ENCODE data around the gene CST2.
"Not testable (repeated sequence)": the region's sequence is repeated elsewhere in the genome, so short reads cannot be mapped to it uniquely, and the experiment has no call there.

CST2 gene

GRCh38 chr20:23867152-23867776, 40.7 kb upstream of the CST2 start:
- Histone ChIP-seq H2BK12ac (ENCODE audit: low read length in 2 of 2) (no peak overlapping the region), H3K4ac (ENCODE audit: low read depth in 1 of 2, low read length in 2 of 2) (no peak overlapping the region), H2AFZ (ENCODE audit: low read depth, low read length) (no peak overlapping the region), H3K27ac (ENCODE audit: low read length, poor library complexity, severe bottlenecking) (no peak overlapping the region), H3K18ac (ENCODE audit: low read depth in 1 of 2, low read length in 2 of 2) (no peak overlapping the region), H3K9me3 (ENCODE audit: control insufficient read depth, low read length) (peaks cover 5% of the 10 kb centered on the region), H2BK5ac (ENCODE audit: low read depth, low read length, poor library complexity, severe bottlenecking) (no peak overlapping the region), H3K4me1 (ENCODE audit: control insufficient read depth, insufficient read depth, low read depth, low read length) (peaks cover 3% of the 10 kb centered on the region), H2BK120ac (ENCODE audit: low read depth, low read length) (no peak overlapping the region), H3K9ac (ENCODE audit: low read length) (no peak overlapping the region), H3K23ac (ENCODE audit: low read length in 2 of 2) (no peak overlapping the region), H2AK5ac (ENCODE audit: low read length, severe bottlenecking) (no peak overlapping the region), H4K91ac (ENCODE audit: low read length) (no peak overlapping the region), H3K4me3 (ENCODE audit: insufficient read depth in 1 of 2, low read depth in 1 of 2, low read length in 2 of 2) (no peak overlapping the region), H3K79me1 (replicated peaks; ENCODE audit: low read length, poor library complexity, severe bottlenecking) (no peaks in the 10 kb centered on the region), H3K4me2 (ENCODE audit: low read length, poor library complexity, severe bottlenecking) (no peak overlapping the region), H2BK15ac (ENCODE audit: low read depth, poor library complexity, severe bottlenecking) (no peak overlapping the region), H3K36me3 (ENCODE audit: control insufficient read depth in 1 of 2, insufficient read depth in 2 of 2, low read depth in 1 of 2, low read length in 2 of 2) (no peaks in the 10 kb centered on the region), H4K8ac (ENCODE audit: low read length) (no peak overlapping the region), H3K14ac (ENCODE audit: low read length in 2 of 2) (no peak overlapping the region), H3K27me3 (ENCODE audit: control insufficient read depth in 1 of 2, insufficient read depth in 1 of 2, low read length in 2 of 2) (peaks cover 18 to 56% of the 10 kb centered on the region in 2 experiments)
- no peak for DNase-seq
- WGBS = 37% methylated on average over 7 of the region's 9 CpGs

GRCh38 chr20:23860771-23861170, 34.2 kb upstream of the CST2 start:
- not testable (repeated sequence) for H4K8ac ChIP-seq (ENCODE audit: low read length); H3K4me1 ChIP-seq (ENCODE audit: control insufficient read depth, insufficient read depth, low read depth, low read length); H2BK120ac ChIP-seq (ENCODE audit: low read depth, low read length); H3K27me3 ChIP-seq (ENCODE audit: control insufficient read depth in 1 of 2, insufficient read depth in 1 of 2, low read length in 2 of 2); H3K9ac ChIP-seq (ENCODE audit: low read length); H3K4ac ChIP-seq (ENCODE audit: low read depth in 1 of 2, low read length in 2 of 2); H3K36me3 ChIP-seq (ENCODE audit: control insufficient read depth in 1 of 2, insufficient read depth in 2 of 2, low read depth in 1 of 2, low read length in 2 of 2); DNase-seq; H3K79me1 ChIP-seq (replicated peaks; ENCODE audit: low read length, poor library complexity, severe bottlenecking); H3K4me3 ChIP-seq (ENCODE audit: insufficient read depth in 1 of 2, low read depth in 1 of 2, low read length in 2 of 2); H3K4me2 ChIP-seq (ENCODE audit: low read length, poor library complexity, severe bottlenecking); H2BK12ac ChIP-seq (ENCODE audit: low read length in 2 of 2); H3K23ac ChIP-seq (ENCODE audit: low read length in 2 of 2); H2AK5ac ChIP-seq (ENCODE audit: low read length, severe bottlenecking); H2BK5ac ChIP-seq (ENCODE audit: low read depth, low read length, poor library complexity, severe bottlenecking); H3K27ac ChIP-seq (ENCODE audit: low read length, poor library complexity, severe bottlenecking); H3K14ac ChIP-seq (ENCODE audit: low read length in 2 of 2); H4K91ac ChIP-seq (ENCODE audit: low read length); H2AFZ ChIP-seq (ENCODE audit: low read depth, low read length); H3K9me3 ChIP-seq (ENCODE audit: control insufficient read depth, low read length); H2BK15ac ChIP-seq (ENCODE audit: low read depth, poor library complexity, severe bottlenecking); H3K18ac ChIP-seq (ENCODE audit: low read depth in 1 of 2, low read length in 2 of 2)
- WGBS = 71% methylated on average over 5 of the region's 10 CpGs

GRCh38 chr20:23857962-23858595, 31.6 kb upstream of the CST2 start:
- H3K36me3 ChIP-seq (ENCODE audit: control insufficient read depth in 1 of 2, insufficient read depth in 2 of 2, low read depth in 1 of 2, low read length in 2 of 2) = no peaks in the 10 kb centered on the region
- no peak overlapping the region for H4K8ac ChIP-seq (ENCODE audit: low read length)
- H3K4me2 ChIP-seq (ENCODE audit: low read length, poor library complexity, severe bottlenecking) = no peak overlapping the region
- H4K91ac ChIP-seq (ENCODE audit: low read length) = no peak overlapping the region
- no peak overlapping the region for H3K4me3 ChIP-seq (ENCODE audit: insufficient read depth in 1 of 2, low read depth in 1 of 2, low read length in 2 of 2)
- no peak for DNase-seq
- no peak overlapping the region for H2AK5ac ChIP-seq (ENCODE audit: low read length, severe bottlenecking)
- no peak overlapping the region for H2BK12ac ChIP-seq (ENCODE audit: low read length in 2 of 2)
- 60% methylated on average over 6 of the region's 9 CpGs for WGBS
- H3K79me1 ChIP-seq (replicated peaks; ENCODE audit: low read length, poor library complexity, severe bottlenecking) = no peaks in the 10 kb centered on the region
- H2BK5ac ChIP-seq (ENCODE audit: low read depth, low read length, poor library complexity, severe bottlenecking) = no peak overlapping the region
- H2AFZ ChIP-seq (ENCODE audit: low read depth, low read length) = no peak overlapping the region
- H3K23ac ChIP-seq (ENCODE audit: low read length in 2 of 2) = no peak overlapping the region
- H3K4ac ChIP-seq (ENCODE audit: low read depth in 1 of 2, low read length in 2 of 2) = no peak overlapping the region
- no peak overlapping the region for H3K18ac ChIP-seq (ENCODE audit: low read depth in 1 of 2, low read length in 2 of 2)
- peaks cover 6 to 19% of the 10 kb centered on the region in 2 experiments for H3K27me3 ChIP-seq (ENCODE audit: control insufficient read depth in 1 of 2, insufficient read depth in 1 of 2, low read length in 2 of 2)
- no peak overlapping the region for H3K9ac ChIP-seq (ENCODE audit: low read length)
- H3K9me3 ChIP-seq (ENCODE audit: control insufficient read depth, low read length) = peaks cover 3% of the 10 kb centered on the region
- no peak overlapping the region for H3K14ac ChIP-seq (ENCODE audit: low read length in 2 of 2)
- peak overlapping the region; percentile 46 for H3K27ac ChIP-seq (ENCODE audit: low read length, poor library complexity, severe bottlenecking)
- no peak overlapping the region for H2BK15ac ChIP-seq (ENCODE audit: low read depth, poor library complexity, severe bottlenecking)
- H2BK120ac ChIP-seq (ENCODE audit: low read depth, low read length) = no peak overlapping the region
- H3K4me1 ChIP-seq (ENCODE audit: control insufficient read depth, insufficient read depth, low read depth, low read length) = peaks cover 6% of the 10 kb centered on the region

- Histone ChIP-seq H3K14ac (ENCODE audit: low read length in 2 of 2) (no peak overlapping the region), H3K4me1 (ENCODE audit: control insufficient read depth, insufficient read depth, low read depth, low read length) (peaks cover 6% of the 10 kb centered on the region), H3K4me3 (ENCODE audit: insufficient read depth in 1 of 2, low read depth in 1 of 2, low read length in 2 of 2) (no peak overlapping the region), H3K27ac (ENCODE audit: low read length, poor library complexity, severe bottlenecking) (no peak overlapping the region), H3K79me1 (replicated peaks; ENCODE audit: low read length, poor library complexity, severe bottlenecking) (no peaks in the 10 kb centered on the region), H3K36me3 (ENCODE audit: control insufficient read depth in 1 of 2, insufficient read depth in 2 of 2, low read depth in 1 of 2, low read length in 2 of 2) (no peaks in the 10 kb centered on the region), H2BK5ac (ENCODE audit: low read depth, low read length, poor library complexity, severe bottlenecking) (no peak overlapping the region), H3K9ac (ENCODE audit: low read length) (no peak overlapping the region), H2BK15ac (ENCODE audit: low read depth, poor library complexity, severe bottlenecking) (no peak overlapping the region), H2BK120ac (ENCODE audit: low read depth, low read length) (no peak overlapping the region), H3K9me3 (ENCODE audit: control insufficient read depth, low read length) (no peaks in the 10 kb centered on the region), H3K4me2 (ENCODE audit: low read length, poor library complexity, severe bottlenecking) (no peak overlapping the region), H4K91ac (ENCODE audit: low read length) (no peak overlapping the region), H3K27me3 (ENCODE audit: control insufficient read depth in 1 of 2, insufficient read depth in 1 of 2, low read length in 2 of 2) (peaks cover 6 to 19% of the 10 kb centered on the region in 2 experiments), H3K4ac (ENCODE audit: low read depth in 1 of 2, low read length in 2 of 2) (no peak overlapping the region), H4K8ac (ENCODE audit: low read length) (no peak overlapping the region), H2AK5ac (ENCODE audit: low read length, severe bottlenecking) (no peak overlapping the region), H2BK12ac (ENCODE audit: low read length in 2 of 2) (no peak overlapping the region), H3K18ac (ENCODE audit: low read depth in 1 of 2, low read length in 2 of 2) (no peak overlapping the region), H3K23ac (ENCODE audit: low read length in 2 of 2) (no peak overlapping the region), H2AFZ (ENCODE audit: low read depth, low read length) (no peak overlapping the region)
- 84% methylated on average over 5 of the region's 5 CpGs for WGBS
- no peak for DNase-seq
Measured at GRCh38 chr20:23856736-23857135, 30.2 kb upstream of the CST2 start.

All from mesenchymal stem cell (in vitro differentiated cells and primary cell).